ENCODE data around the gene CCDC178.

The CCDC178 gene

DNA sequence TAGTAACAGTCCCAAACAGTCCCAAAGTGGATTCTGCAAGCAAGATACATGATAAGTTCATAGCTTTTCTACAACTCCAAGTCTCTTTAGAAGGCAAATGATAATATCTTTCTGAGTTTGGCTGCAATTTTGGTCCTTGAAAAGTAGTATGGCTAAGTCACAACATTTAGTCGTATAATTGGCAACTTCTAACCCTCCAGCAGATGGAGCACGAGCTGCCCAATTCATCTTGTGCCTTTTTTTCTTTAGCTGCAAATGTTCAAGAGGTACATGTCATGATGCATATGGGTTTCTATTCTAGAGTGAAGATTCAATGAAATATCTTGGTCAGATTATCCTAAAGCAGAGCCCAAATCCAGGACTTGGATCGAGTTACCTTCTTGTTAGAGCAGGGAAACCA lies 540.7 kb downstream of the CCDC178 start:
- Histone ChIP-seq H3K4me3 (no peak overlapping the region), H3K27ac (no peak overlapping the region)

DNA sequence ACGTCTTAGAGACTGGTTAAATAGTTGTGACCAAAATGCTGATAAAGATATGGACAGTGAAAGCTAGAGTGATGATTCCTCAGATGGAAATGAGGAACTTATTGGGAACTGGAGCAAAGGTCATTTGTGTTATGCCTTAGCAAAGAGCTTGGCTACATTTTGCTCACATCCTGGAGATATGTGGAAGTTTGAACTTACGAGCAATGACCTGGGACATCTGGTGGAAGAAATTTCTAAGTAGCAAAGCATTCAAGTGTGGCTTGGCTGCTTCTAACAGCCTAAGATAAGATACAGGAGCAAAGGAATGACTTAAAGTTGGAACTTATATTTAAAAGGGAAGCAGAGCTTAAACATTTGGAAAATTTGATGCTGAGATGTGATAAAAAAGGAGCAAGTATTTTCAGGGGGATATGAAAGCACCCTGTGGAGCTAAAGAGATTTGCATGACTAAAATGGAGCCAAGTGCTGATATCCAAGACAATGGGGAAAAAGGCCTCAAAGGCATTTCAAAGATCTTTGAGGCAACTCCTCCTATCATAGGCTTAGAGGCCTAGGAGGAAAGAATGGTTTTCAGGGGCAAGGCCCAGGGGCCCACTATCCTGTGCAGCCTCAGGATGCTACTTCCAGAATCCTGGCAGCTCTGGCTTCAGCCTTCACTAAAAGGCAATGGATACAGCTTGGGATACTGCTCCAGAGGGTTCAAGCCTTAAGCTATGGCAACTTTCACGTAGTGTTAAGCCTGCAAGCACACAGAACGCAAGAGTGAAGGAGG lies 543.6 kb downstream of the CCDC178 start:
- H3K27ac ChIP-seq = no peak overlapping the region
- H3K4me3 ChIP-seq = no peak overlapping the region

DNA sequence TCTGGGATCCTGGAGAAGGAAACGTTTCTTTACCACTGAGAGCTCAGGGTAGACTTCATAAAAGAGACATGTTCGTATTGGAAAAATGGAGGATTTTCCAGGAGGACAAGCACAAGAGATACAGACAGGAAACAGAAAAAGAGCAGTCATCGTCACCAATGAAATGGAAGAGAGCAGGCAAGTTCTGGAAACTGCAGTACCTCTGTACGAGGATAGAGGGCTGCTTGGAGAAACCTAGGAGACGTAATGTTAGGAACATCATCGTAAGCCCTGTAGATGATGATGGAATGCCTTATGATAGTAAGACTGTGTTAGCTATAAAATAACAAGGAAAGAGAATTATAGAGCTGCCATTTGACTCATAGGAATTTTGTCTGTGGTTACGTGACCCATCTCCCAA lies 546.6 kb downstream of the CCDC178 start:
- no peak overlapping the region for H3K4me3 ChIP-seq
- H3K27ac ChIP-seq = no peak overlapping the region

DNA sequence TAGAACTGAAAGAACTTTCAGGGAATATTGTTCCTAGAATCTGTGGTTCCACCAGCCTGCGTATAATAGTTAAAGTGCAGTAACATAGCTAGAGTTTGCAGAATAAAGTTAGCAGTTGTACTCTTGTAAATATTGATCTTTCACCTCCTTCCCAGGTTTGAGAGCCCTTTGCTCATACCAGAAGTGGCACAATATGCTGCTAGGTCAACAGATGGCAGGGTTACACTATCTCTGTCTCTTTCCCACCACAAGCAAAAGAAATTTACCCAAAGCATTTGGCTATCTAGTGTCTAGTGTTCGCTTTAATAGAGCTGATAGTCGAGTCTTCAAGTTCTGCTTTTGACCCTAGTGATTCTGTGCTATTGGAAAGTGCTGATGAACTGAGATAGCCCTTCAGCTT lies 548.7 kb downstream of the CCDC178 start:
- H3K27ac ChIP-seq = no peak overlapping the region
- no peak overlapping the region for H3K4me3 ChIP-seq

GRCh38 chr18:32891130-32891529 lies 549.4 kb downstream of the CCDC178 start:
- H3K27ac ChIP-seq = no peak overlapping the region
- H3K4me3 ChIP-seq = no peak overlapping the region

GRCh38 chr18:32889615-32890593 lies 550.6 kb downstream of the CCDC178 start:
- no peak overlapping the region for H3K4me3 ChIP-seq
- H3K27ac ChIP-seq = no peak overlapping the region

DNA sequence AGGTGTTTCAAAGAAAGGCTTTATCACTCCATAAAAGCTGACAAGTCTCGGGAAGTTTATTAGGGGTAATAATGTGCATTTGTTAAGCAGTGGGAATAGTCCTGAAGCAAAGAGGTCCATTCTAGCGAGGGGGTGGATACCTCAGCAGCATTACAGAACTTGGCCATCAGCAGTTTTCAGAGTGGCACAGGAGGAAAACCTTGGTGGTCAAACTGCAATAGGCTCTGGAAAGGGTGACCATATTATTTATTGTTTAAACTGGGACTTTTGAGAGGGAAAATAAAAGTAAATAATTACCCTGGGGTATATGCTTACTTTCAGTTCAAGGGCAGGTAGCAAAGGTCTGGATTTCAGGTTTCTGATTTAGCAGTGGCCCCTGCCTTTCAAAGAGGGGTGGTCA lies 552.2 kb downstream of the CCDC178 start:
- Histone ChIP-seq H3K27ac (no peak overlapping the region), H3K4me3 (no peak overlapping the region)
